K562 (cell line): ENCODE results near the gene VMP1. TPM values are rescaled to one million over a fixed set of nuclear protein-coding genes. Genes with fewer than 3 reads are reported as not detected.
A peak's percentile ranks its signal among the peaks of the same experiment; 100 is the strongest.

Source experiments
- BRD9 ChIP-seq: fragments of 450-650 bp; IDR thresholded peaks from 2 replicates; pipeline ENCODE4 v1.6.1; 2018; ENCODE audit warnings: low read depth; ENCODE audit not compliant: partially characterized antibody
- CBX5 ChIP-seq: IDR thresholded peaks from 2 replicates; pipeline ENCODE4 v1.6.1; 2014; ENCODE audit warnings: low read depth, borderline replicate concordance
- FOXA3 ChIP-seq, 2 experiments: fragments of 450-650 bp in 1 of 2; sonication (generic) in 1 of 2; formaldehyde crosslinking; IDR thresholded peaks in 1 of 2; conservative IDR thresholded peaks in 1 of 2; 2 replicates each; pipeline versions ENCODE4 v1.4.0 to v1.8.0; 2020 to 2022; ENCODE audit warnings: mild to moderate bottlenecking in 2 of 2, missing genetic modification reagents in 1 of 2
- HDGF ChIP-seq: fragments of 450-650 bp; IDR thresholded peaks from 2 replicates; pipeline ENCODE4 v1.6.1; 2016
- KDM2B ChIP-seq: fragments of 250-450 bp; sonication (Bioruptor Pico); IDR thresholded peaks from 2 replicates; pipeline ENCODE4 v1.8.0; 2021; ENCODE audit warnings: mild to moderate bottlenecking, moderate library complexity
- NEUROD1 ChIP-seq: fragments of 150-350 bp; IDR thresholded peaks from 2 replicates; pipeline ENCODE4 v1.6.1; 2014; ENCODE audit warnings: borderline replicate concordance, low read length, low read depth; ENCODE audit not compliant: partially characterized antibody
- POLR2AphosphoS5 ChIP-seq: IDR thresholded peaks from 2 replicates; pipeline ENCODE4 v1.6.1; 2011; ENCODE audit warnings: mild to moderate bottlenecking, low read depth, low read length, moderate library complexity; ENCODE audit not compliant: control insufficient read depth, insufficient read depth
- POLR2B ChIP-seq: fragments of 450-650 bp; IDR thresholded peaks from 2 replicates; pipeline ENCODE4 v1.6.1; 2018; ENCODE audit warnings: low read depth; ENCODE audit not compliant: partially characterized antibody
- ZFX ChIP-seq: sonication (generic); formaldehyde crosslinking; IDR thresholded peaks from 2 replicates; pipeline ENCODE4 v1.8.0; 2022; ENCODE audit warnings: mild to moderate bottlenecking, missing genetic modification reagents, moderate library complexity
- ZNF551 ChIP-seq: fragments of 250-450 bp; sonication (Bioruptor Pico); IDR thresholded peaks from 2 replicates; pipeline ENCODE4 v1.5.0; 2021; ENCODE audit warnings: mild to moderate bottlenecking, moderate library complexity
- ZNF699 ChIP-seq: fragments of 250-450 bp; sonication (Bioruptor Pico); IDR thresholded peaks from 2 replicates; pipeline ENCODE4 v1.8.0; 2021; ENCODE audit warnings: mild to moderate bottlenecking, moderate library complexity; ENCODE audit not compliant: insufficient replicate concordance
- ZSCAN29 ChIP-seq: fragments of 450-650 bp; IDR thresholded peaks from 2 replicates; pipeline ENCODE4 v1.6.1; 2017
- polyA plus RNA-seq, 8 experiments: library from polyadenylated mRNA; depleted of rRNA in 4 of 8; stranded (reverse) in 5 of 8; unstranded in 3 of 8; fragments of >200 nt; fragmentation: Nextera tagmentation in 2 of 8; fragmentation: Illumina TruSeq in 1 of 8; extraction: Ambion mirVana in 2 of 8; extraction: Trizol in 1 of 8; gene quantifications; 2 replicates each; pipeline versions ENCODE4 v1.2.1 to v1.2.3, GENCODE V29; 2011 to 2014; ENCODE audit warnings: inconsistent platforms in 1 of 8, missing spikeins in 1 of 8
- total RNA-seq, 7 experiments: library from RNA; depleted of rRNA in 6 of 7; stranded (reverse); fragments of >200 nt in 6 of 7; fragmentation: Illumina TruSeq in 2 of 7; extraction: Trizol in 2 of 7; gene quantifications; 2 replicates each; pipeline versions ENCODE4 v1.2.1 to v1.2.3, GENCODE V29; 2011 to 2021; ENCODE audit warnings: low replicate concordance in 1 of 7
- TF ChIP-seq, protein P1 (sequence below): fragments of 450-650 bp; formaldehyde crosslinking; IDR thresholded peaks from 2 replicates; pipeline ENCODE4 v1.4.0; 2022; ENCODE audit warnings: missing genetic modification characterization
- TF ChIP-seq, protein P2 (sequence below), 2 experiments: fragments of 450-650 bp; IDR thresholded peaks; 2 replicates each; pipeline ENCODE4 v1.6.1; 2016
- TF ChIP-seq, protein P3 (sequence below): fragments of 200-400 bp; formaldehyde crosslinking; IDR thresholded peaks from 2 replicates; pipeline ENCODE4 v1.6.1; 2017; ENCODE audit warnings: mild to moderate bottlenecking, low read depth, low read length, moderate library complexity
- TF ChIP-seq, protein P4 (sequence below): fragments of 450-650 bp; formaldehyde crosslinking; IDR thresholded peaks from 2 replicates; pipeline ENCODE4 v1.4.0; 2022; ENCODE audit warnings: mild to moderate bottlenecking, moderate library complexity
- TF ChIP-seq, protein P5 (sequence below): sonication (generic); formaldehyde crosslinking; IDR thresholded peaks from 2 replicates; pipeline ENCODE4 v1.8.1; 2023; ENCODE audit warnings: mild to moderate bottlenecking, missing genetic modification reagents, moderate library complexity
- TF ChIP-seq, protein P6 (sequence below): fragments of 250-450 bp; sonication (Bioruptor Pico); IDR thresholded peaks from 2 replicates; pipeline ENCODE4 v1.5.0; 2022; ENCODE audit warnings: mild to moderate bottlenecking

Gene VMP1
- total and polyA plus RNA-seq, 9 of the 15 experiments (the other 6 are each of a cell fraction or from before 2014, with no cell fraction given) = 123 to 304 (median 151) TPM

DNA sequence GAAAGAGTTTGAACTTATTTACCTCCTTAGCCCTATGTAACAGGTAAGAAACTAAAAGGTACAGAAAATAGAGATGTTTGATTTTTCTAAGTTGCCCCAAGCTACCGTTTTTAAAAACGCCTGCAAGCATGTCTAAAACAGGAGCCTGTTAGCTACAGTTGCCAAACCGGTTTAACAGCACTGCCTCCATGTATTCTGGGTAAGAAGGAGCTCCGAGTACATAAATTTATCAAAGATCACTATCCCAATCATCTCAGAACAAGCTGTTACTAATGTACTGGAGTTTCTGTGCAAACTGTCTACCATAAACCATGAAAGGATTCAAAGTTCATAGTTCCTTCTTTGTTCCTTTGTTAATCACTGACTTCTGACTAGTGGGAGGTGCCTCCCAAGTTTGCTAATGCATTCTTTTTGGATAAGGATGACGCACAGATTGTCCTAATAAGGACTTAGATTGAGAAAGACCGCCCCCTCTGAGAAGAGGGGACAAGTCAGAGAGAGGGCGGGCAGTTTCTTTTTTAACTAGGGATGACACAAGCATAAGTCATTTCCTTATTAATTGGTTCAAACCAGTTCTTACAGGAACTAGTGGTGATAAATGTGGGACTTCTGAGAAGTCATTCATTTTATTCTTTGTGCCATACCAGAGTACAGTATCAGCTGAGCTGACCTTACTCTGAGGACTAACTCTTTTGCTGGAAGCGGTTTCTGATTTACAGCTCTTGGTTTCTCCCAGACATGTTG is 130.0 kb downstream of the VMP1 start (continued):
- TF ChIP-seq, protein P1, sequence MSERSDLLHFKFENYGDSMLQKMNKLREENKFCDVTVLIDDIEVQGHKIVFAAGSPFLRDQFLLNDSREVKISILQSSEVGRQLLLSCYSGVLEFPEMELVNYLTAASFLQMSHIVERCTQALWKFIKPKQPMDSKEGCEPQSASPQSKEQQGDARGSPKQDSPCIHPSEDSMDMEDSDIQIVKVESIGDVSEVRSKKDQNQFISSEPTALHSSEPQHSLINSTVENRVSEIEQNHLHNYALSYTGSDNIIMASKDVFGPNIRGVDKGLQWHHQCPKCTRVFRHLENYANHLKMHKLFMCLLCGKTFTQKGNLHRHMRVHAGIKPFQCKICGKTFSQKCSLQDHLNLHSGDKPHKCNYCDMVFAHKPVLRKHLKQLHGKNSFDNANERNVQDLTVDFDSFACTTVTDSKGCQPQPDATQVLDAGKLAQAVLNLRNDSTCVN (CRISPR knock-in tag) = peak; percentile 87; the same call in 1 of the 2 replicates
- TF ChIP-seq, protein P2, sequence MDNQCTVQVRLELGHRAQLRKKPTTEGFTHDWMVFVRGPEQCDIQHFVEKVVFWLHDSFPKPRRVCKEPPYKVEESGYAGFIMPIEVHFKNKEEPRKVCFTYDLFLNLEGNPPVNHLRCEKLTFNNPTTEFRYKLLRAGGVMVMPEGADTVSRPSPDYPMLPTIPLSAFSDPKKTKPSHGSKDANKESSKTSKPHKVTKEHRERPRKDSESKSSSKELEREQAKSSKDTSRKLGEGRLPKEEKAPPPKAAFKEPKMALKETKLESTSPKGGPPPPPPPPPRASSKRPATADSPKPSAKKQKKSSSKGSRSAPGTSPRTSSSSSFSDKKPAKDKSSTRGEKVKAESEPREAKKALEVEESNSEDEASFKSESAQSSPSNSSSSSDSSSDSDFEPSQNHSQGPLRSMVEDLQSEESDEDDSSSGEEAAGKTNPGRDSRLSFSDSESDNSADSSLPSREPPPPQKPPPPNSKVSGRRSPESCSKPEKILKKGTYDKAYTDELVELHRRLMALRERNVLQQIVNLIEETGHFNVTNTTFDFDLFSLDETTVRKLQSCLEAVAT (IDR thresholded peaks at IDR 0.05) = no peak; a peak in 1 of 4 replicates
- TF ChIP-seq POLR2AphosphoS5 = peak; percentile 99
- TF ChIP-seq ZFX (CRISPR knock-in tag) = no peak
- TF ChIP-seq FOXA3 (CRISPR knock-in tag; conservative IDR thresholded peaks at IDR 0.05 in 1 of 2, IDR thresholded peaks at IDR 0.05 in 1 of 2) = no peak
- TF ChIP-seq ZSCAN29 = no peak
- no peak for TF ChIP-seq BRD9
- no peak for TF ChIP-seq ZNF551
- TF ChIP-seq, protein P3, sequence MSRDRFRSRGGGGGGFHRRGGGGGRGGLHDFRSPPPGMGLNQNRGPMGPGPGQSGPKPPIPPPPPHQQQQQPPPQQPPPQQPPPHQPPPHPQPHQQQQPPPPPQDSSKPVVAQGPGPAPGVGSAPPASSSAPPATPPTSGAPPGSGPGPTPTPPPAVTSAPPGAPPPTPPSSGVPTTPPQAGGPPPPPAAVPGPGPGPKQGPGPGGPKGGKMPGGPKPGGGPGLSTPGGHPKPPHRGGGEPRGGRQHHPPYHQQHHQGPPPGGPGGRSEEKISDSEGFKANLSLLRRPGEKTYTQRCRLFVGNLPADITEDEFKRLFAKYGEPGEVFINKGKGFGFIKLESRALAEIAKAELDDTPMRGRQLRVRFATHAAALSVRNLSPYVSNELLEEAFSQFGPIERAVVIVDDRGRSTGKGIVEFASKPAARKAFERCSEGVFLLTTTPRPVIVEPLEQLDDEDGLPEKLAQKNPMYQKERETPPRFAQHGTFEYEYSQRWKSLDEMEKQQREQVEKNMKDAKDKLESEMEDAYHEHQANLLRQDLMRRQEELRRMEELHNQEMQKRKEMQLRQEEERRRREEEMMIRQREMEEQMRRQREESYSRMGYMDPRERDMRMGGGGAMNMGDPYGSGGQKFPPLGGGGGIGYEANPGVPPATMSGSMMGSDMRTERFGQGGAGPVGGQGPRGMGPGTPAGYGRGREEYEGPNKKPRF = no peak
- TF ChIP-seq ZNF699 (CRISPR knock-in tag) = no peak
- TF ChIP-seq CBX5 = no peak
- TF ChIP-seq, protein P4, sequence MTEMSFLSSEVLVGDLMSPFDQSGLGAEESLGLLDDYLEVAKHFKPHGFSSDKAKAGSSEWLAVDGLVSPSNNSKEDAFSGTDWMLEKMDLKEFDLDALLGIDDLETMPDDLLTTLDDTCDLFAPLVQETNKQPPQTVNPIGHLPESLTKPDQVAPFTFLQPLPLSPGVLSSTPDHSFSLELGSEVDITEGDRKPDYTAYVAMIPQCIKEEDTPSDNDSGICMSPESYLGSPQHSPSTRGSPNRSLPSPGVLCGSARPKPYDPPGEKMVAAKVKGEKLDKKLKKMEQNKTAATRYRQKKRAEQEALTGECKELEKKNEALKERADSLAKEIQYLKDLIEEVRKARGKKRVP (CRISPR knock-in tag) = 0 out of 2 replicates have a peak, but pooled peaks have one; percentile 65
- TF ChIP-seq HDGF = no peak
- peak; percentile 99 for TF ChIP-seq POLR2B
- no peak for TF ChIP-seq KDM2B (CRISPR knock-in tag)
- TF ChIP-seq, protein P5, sequence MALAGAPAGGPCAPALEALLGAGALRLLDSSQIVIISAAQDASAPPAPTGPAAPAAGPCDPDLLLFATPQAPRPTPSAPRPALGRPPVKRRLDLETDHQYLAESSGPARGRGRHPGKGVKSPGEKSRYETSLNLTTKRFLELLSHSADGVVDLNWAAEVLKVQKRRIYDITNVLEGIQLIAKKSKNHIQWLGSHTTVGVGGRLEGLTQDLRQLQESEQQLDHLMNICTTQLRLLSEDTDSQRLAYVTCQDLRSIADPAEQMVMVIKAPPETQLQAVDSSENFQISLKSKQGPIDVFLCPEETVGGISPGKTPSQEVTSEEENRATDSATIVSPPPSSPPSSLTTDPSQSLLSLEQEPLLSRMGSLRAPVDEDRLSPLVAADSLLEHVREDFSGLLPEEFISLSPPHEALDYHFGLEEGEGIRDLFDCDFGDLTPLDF = no peak
- TF ChIP-seq, protein P6, sequence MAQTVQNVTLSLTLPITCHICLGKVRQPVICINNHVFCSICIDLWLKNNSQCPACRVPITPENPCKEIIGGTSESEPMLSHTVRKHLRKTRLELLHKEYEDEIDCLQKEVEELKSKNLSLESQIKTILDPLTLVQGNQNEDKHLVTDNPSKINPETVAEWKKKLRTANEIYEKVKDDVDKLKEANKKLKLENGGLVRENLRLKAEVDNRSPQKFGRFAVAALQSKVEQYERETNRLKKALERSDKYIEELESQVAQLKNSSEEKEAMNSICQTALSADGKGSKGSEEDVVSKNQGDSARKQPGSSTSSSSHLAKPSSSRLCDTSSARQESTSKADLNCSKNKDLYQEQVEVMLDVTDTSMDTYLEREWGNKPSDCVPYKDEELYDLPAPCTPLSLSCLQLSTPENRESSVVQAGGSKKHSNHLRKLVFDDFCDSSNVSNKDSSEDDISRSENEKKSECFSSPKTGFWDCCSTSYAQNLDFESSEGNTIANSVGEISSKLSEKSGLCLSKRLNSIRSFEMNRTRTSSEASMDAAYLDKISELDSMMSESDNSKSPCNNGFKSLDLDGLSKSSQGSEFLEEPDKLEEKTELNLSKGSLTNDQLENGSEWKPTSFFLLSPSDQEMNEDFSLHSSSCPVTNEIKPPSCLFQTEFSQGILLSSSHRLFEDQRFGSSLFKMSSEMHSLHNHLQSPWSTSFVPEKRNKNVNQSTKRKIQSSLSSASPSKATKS = no peak
- peak; percentile 70 for TF ChIP-seq NEUROD1
